IPS-11a (cell line): Measurements from ENCODE around the gene WDFY2.
"Not testable (repeated sequence)": the region's sequence is repeated elsewhere in the genome, so short reads cannot be mapped to it uniquely, and the experiment has no call there.

Experiments used
- H3K4me3 ChIP-seq: one replicate; pipeline ENCODE4 v1.5.1; 2013; ENCODE audit warnings: low read depth, low read length, control low read depth

Gene WDFY2

DNA sequence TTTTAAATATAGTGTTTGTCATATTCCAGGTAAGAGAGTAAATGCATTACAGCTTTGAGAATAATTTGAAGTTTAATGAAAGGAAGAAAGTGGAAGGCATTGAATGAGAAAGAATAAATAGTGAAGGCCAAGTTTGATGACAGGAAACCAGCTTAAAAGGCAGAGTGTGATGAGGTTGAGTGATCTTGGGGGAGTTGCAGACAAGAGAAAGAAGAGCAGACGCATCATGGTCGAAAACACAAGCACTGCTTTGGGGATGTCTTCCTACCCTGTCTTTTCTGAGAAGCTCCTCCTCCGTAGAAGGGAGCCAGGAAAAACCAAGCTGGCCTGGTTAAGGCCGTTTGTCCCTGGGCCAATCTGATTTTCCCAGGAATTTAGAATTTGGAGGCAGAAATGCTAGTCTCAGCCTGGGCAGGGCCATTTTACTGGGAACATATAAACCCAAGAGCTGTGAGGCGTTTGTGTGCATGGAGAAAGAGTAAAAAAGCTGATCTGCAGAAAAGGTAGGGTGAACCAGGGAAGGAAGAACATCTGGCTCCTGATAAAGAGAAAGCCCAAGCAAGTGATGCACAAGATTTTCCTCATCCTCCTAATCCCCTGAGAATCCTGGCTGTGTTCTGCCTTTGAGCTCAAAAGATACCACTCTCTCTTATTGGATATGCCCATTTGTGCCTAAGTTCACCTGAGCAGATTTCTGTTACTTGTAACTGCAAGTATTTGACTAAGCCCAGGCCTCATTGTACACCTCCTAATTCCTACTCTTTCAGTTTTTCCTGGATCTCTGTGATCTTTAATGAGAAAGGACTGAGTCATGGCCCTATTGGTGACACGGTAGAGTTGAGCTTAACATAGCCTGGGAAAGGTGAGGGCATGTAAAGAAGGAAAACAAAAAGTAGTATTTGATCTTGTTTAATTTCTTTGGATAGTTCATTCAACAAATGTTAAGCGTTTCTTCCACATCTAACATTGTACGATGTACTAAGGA, 80.0 kb downstream of the WDFY2 start:
- no peak overlapping the region for H3K4me3 ChIP-seq

- H3K4me3 ChIP-seq, result no peak overlapping the region
Measured at GRCh38 chr13:51665456-51665855, 81.2 kb downstream of the WDFY2 start.

GRCh38 chr13:51666374-51666773, 82.1 kb downstream of the WDFY2 start:
- no peak overlapping the region for H3K4me3 ChIP-seq

DNA sequence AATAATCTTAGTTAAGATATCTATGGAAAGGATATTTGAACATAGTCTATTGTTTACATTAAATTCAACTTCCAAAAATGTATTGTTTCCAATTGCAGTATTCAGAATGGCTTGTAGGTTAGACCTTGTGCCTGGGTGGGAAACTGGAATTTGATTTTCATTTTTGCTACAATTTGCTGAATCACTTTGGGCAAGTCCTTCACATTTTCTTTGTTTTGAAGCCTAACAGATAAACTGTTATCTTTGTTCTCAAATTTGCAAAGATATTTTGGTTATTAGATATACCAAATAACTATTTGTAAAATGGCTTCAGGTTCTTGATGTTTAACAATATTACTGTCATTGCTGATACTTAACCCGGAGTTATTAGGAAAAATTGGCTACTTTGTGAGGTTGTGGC, 82.6 kb downstream of the WDFY2 start:
- H3K4me3 ChIP-seq, result no peak overlapping the region

- no peak overlapping the region for H3K4me3 ChIP-seq
Measured at GRCh38 chr13:51668580-51669195, 84.4 kb downstream of the WDFY2 start.

DNA sequence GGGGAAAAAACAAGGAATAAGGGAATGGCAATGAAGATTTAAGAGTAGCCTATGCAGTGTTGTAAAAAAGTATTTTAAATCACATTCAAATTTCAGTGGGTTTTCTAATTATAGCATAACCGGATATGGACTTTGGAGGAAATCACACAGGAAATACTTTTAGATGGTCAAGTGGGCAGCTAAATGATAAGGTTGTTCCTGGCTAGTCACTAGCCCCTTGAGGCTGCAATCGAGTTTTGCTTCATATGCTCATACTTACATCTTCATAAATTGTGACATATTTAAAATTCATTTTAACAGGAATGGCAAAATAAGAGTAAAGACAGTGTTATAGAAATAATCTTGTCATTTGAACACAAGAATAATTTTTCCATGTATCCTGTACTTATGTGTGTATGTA, 88.9 kb downstream of the WDFY2 start:
- no peak overlapping the region for H3K4me3 ChIP-seq

DNA sequence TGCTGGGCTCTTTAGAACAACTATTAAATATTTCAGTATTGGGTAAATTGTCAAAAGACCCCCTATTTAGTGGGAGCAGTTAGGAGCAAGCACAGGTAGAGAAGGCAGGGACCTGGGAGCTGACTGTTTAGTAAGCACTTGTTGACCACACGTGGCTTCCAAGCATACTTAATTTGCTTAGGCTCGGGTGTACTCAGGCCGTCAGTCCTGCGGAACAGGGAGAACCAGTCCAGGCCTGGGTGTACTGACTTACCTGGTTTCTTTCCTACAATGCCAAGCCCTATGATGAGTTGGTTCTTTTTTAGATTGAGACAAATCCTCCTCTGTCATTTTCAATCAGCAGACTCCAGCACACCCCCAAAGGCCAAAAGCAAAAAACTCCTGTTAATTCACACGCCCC, 90.0 kb downstream of the WDFY2 start:
- H3K4me3 ChIP-seq, result no peak overlapping the region

GRCh38 chr13:51675385-51675784, 91.1 kb downstream of the WDFY2 start:
- no peak overlapping the region for H3K4me3 ChIP-seq

DNA sequence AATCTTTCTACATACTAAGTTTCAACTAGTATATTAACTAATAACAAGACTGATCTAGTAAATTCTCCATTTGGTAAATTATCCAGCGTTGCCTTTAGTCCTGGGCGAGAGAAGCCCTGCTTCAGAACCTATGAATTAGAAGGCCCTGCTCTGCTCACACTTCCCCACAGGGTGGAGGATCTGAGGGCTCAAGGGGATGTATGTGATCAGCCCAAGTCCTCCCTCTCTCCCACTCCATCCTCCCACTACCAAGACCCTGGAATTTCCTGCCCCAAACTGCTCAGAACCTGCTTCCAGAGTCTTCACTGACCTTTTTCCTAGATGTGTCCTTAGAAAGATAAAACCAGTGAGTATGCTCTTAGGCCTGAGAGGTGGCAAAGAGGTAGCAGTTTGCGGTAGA, 91.6 kb downstream of the WDFY2 start:
- H3K4me3 ChIP-seq, result no peak overlapping the region

GRCh38 chr13:51676739-51677138, 92.5 kb downstream of the WDFY2 start:
- H3K4me3 ChIP-seq, result no peak overlapping the region

DNA sequence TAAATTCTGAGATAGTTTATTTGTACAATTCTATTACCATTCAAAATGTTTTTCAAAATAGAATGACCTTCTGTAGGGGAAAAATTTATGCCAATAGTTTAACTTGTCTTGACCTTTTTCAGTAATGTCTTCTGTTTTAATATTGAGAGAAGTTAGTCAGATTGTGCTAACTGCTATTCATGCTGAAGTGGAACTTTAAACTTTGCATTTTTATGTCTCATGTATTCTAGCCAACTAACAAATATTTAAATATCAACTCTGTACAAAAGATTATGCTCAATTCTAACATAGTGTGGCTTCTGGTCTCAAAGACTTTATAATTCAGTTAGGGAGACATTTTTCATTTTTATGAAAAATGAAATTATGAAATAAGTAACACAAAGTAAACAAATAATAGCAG, 94.2 kb downstream of the WDFY2 start:
- H3K4me3 ChIP-seq, result no peak overlapping the region

- no peak overlapping the region for H3K4me3 ChIP-seq
Measured at GRCh38 chr13:51679616-51680015, 95.4 kb downstream of the WDFY2 start.

GRCh38 chr13:51681037-51681678, 96.9 kb downstream of the WDFY2 start:
- H3K4me3 ChIP-seq, result no peak overlapping the region

GRCh38 chr13:51682686-51683085, 98.4 kb downstream of the WDFY2 start:
- no peak overlapping the region for H3K4me3 ChIP-seq

DNA sequence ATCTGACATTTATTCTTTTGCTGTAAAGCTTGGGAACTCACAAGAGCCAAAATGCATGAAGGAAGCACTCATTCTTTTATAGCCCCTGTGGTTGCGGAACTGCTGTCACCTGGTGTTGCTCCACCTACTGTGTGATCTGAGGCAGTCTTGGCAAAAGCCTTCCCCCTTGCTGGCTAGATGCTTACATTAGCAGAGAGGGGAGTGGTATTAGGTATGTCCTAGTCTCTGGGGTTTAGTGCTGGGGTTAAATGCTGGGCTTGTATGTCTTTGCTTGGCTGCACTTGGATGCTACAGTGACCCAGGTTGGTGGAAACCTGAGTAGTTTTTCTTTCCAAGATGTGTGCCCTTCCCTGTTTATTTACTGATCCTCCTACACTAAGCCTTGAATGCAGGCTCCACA, 99.3 kb downstream of the WDFY2 start:
- no peak overlapping the region for H3K4me3 ChIP-seq

- H3K4me3 ChIP-seq, result no peak overlapping the region
Measured at GRCh38 chr13:51684076-51684475, 99.8 kb downstream of the WDFY2 start.

DNA sequence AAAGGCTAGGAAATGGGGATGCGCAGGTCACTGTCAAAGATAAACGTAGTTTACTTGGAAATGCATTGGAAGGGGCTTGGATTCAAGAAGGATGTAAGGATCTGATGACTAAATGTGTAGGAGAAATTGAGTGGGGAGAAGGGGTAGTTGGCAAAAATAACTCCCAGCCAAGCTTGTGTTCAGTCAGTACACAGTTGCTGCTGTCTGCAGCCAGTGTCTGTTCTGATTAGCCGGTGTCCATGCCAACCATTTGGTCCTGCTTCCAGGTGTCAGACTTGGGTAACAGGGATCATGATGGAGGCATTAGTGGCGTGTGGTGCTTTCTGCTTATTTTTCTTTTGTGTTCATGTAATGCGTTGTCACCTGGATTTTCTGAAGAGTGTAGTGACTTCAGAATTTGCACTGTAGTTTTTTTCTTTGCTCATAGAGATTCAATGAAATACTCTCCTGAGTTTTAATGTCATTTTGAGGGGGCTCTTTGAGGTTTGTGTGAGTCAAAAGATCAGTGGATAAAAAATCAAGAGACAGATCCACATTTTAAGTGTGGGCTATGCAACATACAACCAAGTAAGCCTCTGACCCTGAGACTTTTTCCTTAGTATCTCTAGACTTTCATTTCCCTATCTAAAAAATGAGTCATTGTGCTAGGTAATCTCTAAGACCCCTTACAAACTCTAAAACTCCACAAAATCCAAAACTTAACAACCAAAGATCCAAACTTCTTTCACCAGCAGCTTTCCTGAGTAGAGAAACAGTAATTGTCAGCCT, 103.9 kb downstream of the WDFY2 start:
- H3K4me3 ChIP-seq, result no peak overlapping the region

- H3K4me3 ChIP-seq, result no peak overlapping the region
Measured at GRCh38 chr13:51688937-51689662, 104.8 kb downstream of the WDFY2 start.

GRCh38 chr13:51689663-51689996, 105.4 kb downstream of the WDFY2 start:
- no peak overlapping the region for H3K4me3 ChIP-seq

- not testable (repeated sequence) for H3K4me3 ChIP-seq
Measured at GRCh38 chr13:51695677-51696076, 111.4 kb downstream of the WDFY2 start.

GRCh38 chr13:51697181-51697580, 112.9 kb downstream of the WDFY2 start:
- no peak overlapping the region for H3K4me3 ChIP-seq
